SH-SY5Y (cell line): ENCODE data around the gene SAMD11.

ENCODE experiments used
- GATA2 ChIP-seq: IDR thresholded peaks from 2 replicates; pipeline ENCODE4 v1.6.1; 2011; ENCODE audit warnings: mild to moderate bottlenecking, low read depth, low read length
- GATA3 ChIP-seq: IDR thresholded peaks from 2 replicates; pipeline ENCODE4 v1.6.1; 2011; ENCODE audit warnings: low read depth, mild to moderate bottlenecking, low read length, moderate library complexity

- TF ChIP-seq GATA2 = no peak
- no peak for TF ChIP-seq GATA3
Observed at GRCh38 chr1:939511-940106, 15.9 kb downstream of the SAMD11 start.
